ENCODE results near the gene SH3BGRL2. TPM values are rescaled to one million over a fixed set of nuclear protein-coding genes. Genes with fewer than 3 reads are reported as not detected.

The SH3BGRL2 gene
- 100 to 1,000 TPM in 1 of 4 donors, 10 to 100 TPM in 3; 20.6 to 121 (median 51.7) TPM for total RNA-seq

DNA sequence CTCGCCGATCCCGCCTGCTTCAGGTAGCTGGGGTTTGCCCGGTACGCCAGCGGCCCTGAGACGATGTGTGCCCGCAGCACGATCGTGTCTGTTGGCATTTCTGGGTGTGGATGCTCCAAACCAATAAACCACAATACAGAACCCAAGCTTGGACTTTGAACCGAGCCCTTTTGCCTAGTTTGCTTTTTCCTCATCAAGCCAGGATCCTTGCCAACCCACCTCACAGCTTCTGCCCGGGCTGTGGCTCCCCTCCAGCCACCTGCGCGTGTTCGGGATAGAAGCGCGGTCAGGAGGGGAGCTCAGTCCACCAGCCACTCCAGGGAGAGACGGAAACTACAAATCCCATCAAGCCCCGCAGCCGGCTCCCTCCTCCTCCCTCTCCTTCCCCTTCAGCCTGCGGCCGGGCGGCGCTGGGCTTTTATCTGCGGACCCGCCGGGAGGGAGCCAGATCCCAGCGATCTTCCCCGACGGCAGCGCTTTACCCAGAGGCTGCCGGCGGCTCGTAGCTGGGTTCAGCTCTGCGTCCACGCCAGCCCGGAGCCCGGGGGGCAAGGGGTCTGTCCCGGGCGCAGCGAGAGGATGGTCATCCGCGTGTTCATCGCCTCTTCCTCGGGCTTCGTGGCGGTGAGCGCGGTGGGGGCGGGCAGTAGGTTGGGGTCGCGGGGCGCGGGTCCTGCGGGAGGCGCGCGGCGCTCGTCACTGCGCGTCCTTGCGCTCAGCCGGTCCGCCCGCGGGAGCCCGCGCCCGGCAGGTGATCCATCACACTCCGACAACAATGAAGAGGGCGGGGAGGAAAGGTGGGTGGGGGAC, at the start of gene SH3BGRL2:
Gene SH3BGRL2 (plus strand): TSS at position 447 of the 810 bp plus-strand sequence. CDS start 133 bp downstream, at position 580.
- TF ChIP-seq, protein P1, sequence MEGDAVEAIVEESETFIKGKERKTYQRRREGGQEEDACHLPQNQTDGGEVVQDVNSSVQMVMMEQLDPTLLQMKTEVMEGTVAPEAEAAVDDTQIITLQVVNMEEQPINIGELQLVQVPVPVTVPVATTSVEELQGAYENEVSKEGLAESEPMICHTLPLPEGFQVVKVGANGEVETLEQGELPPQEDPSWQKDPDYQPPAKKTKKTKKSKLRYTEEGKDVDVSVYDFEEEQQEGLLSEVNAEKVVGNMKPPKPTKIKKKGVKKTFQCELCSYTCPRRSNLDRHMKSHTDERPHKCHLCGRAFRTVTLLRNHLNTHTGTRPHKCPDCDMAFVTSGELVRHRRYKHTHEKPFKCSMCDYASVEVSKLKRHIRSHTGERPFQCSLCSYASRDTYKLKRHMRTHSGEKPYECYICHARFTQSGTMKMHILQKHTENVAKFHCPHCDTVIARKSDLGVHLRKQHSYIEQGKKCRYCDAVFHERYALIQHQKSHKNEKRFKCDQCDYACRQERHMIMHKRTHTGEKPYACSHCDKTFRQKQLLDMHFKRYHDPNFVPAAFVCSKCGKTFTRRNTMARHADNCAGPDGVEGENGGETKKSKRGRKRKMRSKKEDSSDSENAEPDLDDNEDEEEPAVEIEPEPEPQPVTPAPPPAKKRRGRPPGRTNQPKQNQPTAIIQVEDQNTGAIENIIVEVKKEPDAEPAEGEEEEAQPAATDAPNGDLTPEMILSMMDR (IDR thresholded peaks at IDR 0.05; ENCODE audit: low read depth): no peak

DNA sequence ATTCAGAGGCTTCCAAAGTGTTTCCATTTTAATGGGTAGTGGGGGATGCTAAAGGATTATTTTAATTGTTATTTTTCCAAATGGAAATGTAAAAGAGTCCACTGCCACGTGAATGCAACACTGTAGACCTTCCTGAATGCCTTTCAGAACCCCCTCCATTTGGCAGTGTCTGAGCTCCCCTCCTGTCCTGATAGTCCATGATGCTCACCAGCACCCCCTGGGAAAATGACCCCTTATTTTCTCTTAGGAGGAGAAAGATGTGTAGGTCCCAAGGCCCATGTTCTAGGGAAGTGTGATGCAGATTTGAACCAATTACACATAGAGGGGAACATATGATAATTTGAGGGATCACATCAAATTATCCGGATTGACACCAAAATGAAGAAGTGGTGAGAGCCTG, 46.8 kb upstream of the SH3BGRL2 start:
- TF ChIP-seq, protein P1 (IDR thresholded peaks at IDR 0.05; ENCODE audit: low read depth): no peak

DNA sequence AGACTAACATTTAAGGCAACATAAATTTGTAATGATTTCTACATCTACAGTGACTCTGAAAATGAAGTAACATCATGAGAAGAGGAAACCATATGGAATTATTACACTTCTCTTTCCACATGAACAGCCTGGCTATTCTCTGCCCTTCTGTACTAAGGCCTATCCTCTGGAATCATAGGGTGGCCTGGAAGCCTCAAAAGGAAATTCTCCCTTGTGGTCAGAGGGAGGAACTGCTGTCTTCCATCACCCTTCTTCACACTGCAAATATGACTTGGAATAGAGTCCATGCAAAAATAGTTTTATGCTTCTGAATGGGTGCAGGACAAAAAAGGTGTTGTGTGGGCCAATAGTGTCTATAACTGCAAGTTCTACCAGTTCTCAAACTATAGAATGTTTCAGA, 44.6 kb upstream of the SH3BGRL2 start:
- TF ChIP-seq, protein P1 (IDR thresholded peaks at IDR 0.05; ENCODE audit: low read depth): no peak

DNA sequence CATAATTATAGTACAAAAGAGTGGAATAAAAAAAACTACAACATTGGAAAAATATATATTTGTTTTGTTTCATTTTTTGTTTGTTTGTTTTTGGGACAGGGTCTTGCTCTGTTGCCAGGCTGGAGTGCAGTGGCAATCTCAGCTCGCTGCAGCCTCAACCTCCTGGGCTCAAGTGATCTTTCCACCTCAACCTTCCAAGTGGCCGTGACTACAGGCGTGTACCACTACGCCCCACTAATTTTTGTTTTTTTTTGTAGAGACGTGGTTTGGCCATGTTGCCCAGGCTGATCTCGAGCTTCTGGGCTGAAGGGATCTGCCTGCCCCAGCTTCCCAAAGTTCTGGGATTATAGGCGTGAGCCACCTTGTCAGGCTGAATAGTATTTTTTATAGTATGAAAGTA, 41.4 kb upstream of the SH3BGRL2 start:
- TF ChIP-seq, protein P1 (IDR thresholded peaks at IDR 0.05; ENCODE audit: low read depth): no peak

DNA sequence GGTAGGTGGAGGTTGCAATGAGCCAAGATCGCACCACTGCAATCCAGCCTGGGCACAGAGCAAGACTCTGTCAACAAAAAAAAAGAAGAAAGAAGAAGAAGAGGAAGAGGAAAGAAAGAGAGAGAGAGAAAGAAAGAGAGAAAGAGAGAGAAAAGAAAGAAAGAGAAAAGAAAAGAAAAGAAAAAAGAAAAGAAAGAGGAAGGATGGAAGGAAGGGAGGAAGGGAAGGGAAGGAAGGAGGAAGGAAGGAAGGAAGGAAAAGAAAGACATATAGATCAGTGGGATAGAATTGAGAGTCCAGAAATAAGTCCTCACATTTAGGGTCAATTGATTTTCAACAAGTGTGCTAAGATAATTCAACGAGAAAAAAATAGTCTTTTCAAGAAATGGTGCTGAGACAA, 34.0 kb upstream of the SH3BGRL2 start:
- TF ChIP-seq, protein P1 (IDR thresholded peaks at IDR 0.05; ENCODE audit: low read depth): no peak

DNA sequence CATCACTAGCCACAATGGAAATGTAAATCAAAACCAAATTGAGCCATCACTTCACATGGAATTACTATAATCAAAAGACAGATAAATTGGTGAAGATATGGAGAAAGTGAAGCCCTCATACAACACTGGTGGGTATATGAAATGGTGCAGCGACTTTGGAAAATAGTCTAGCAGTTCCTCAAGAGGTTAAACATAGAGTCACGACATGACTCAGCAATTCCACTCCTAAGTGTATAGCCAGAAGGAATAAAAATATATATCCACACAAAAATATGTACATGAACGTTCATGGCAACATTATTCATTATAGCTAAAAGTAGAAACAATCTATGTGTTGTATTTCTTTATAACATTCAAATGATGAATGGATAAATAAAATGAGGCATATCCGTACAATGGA, 33.1 kb upstream of the SH3BGRL2 start:
- TF ChIP-seq, protein P1 (IDR thresholded peaks at IDR 0.05; ENCODE audit: low read depth): no peak

DNA sequence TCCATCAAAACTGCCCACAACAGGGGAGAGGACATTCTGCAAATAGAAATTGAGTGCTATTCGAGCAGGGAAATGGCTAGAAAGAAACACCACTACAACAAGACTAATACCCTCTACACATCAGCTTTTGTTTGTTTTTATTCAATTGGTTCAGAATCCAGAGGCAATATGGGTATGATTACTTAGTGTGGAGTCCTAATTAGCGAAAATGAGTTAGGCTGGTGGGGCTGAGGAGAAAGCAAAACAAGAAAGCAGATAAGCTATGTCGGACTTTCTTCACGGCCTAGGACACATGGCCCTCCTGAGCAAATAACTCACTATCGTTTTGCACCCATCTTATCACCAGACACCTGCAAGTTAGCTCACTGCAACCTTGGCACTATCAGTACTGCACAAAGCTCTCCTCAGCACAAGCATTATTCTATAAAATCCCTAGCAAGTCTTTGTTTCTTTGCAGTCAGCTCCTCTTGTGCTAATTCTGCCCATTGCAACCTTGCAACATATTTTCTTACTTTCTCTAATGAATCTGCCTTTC, 31.3 kb upstream of the SH3BGRL2 start:
- TF ChIP-seq, protein P1 (IDR thresholded peaks at IDR 0.05; ENCODE audit: low read depth): no peak
